GM10266 (cell line): ENCODE measurements around the gene RASGRF1.

Source experiments
- DNase-seq: peaks from one replicate; pipeline ENCODE4 v3.0.0; 2012; ENCODE audit errors: extremely low spot score
- CTCF ChIP-seq: IDR thresholded peaks from 2 replicates; pipeline ENCODE4 v1.5.1; 2012; ENCODE audit warnings: mild to moderate bottlenecking, low read depth; ENCODE audit not compliant: control insufficient read depth, insufficient read depth; ENCODE audit errors: missing control alignments

RASGRF1 gene

GRCh38 chr15:79129235-79129634 is 38.7 kb upstream of the RASGRF1 start:
- DNase-seq, result no peak
- TF ChIP-seq CTCF, result no peak

- DNase-seq, result no peak
- no peak for TF ChIP-seq CTCF
These were observed 38.0 kb upstream of the RASGRF1 start for GRCh38 chr15:79128556-79128955.

GRCh38 chr15:79124388-79124787 is 33.8 kb upstream of the RASGRF1 start:
- DNase-seq, result no peak
- TF ChIP-seq CTCF, result no peak

- TF ChIP-seq CTCF, result no peak
- no peak for DNase-seq
These were observed 32.4 kb upstream of the RASGRF1 start for GRCh38 chr15:79122991-79123390.

GRCh38 chr15:79122391-79122790 is 31.8 kb upstream of the RASGRF1 start:
- no peak for TF ChIP-seq CTCF
- no peak for DNase-seq

- no peak for DNase-seq
- no peak for TF ChIP-seq CTCF
These were observed 31.0 kb upstream of the RASGRF1 start for GRCh38 chr15:79121571-79121970.

- DNase-seq, result no peak
- no peak for TF ChIP-seq CTCF
These were observed 27.0 kb upstream of the RASGRF1 start for GRCh38 chr15:79117442-79118204.
